IMR-90 (cell line): ENCODE results near the gene SLC38A4. TPM values are rescaled to one million over a fixed set of nuclear protein-coding genes. Genes with fewer than 3 reads are reported as not detected.

Experiments used
- ATAC-seq: fragments of 200-7000 bp; cut with Tn5 transposase; 2 replicates; pipeline ENCODE4 v1.9.1; 2020; ENCODE audit warnings: low read depth, mild to moderate bottlenecking, moderate library complexity
- BruUV-seq: library from RNA; stranded (reverse); fragments of 400-500 nt; replicated peaks from 2 replicates; lab custom pipeline; 2021; lab: Mats Ljungman, UMichigan
- CTCF ChIA-PET: fragments of 300-600 bp; formaldehyde crosslinking; extraction: SDS; loops from one replicate; lab custom pipeline; 2021; ENCODE audit warnings: antibody characterized with exemption; lab: Yijun Ruan, JAX
- POLR2A ChIA-PET: fragments of 300-600 bp; sonication (Branson Sonifier 250); formaldehyde crosslinking; loops from one replicate; lab custom pipeline; 2022; ENCODE audit warnings: antibody characterized with exemption; ENCODE audit not compliant: unreplicated experiment; lab: Charles Lee
- DNase-seq: peaks from one replicate; pipeline ENCODE4 v3.0.0; 2013
- H2AFZ ChIP-seq: replicated peaks from 2 replicates; pipeline ENCODE3; 2013; ENCODE audit warnings: low read length, mild to moderate bottlenecking; ENCODE audit not compliant: poor library complexity
- H2AK5ac ChIP-seq: 2 replicates; pipeline ENCODE4 v1.6.1; 2013; ENCODE audit warnings: low read depth, low read length, inconsistent platforms
- H2AK9ac ChIP-seq: replicated peaks from 2 replicates; pipeline ENCODE3; 2013; ENCODE audit warnings: mild to moderate bottlenecking, low read depth, low read length, moderate library complexity; ENCODE audit not compliant: poor library complexity
- H2BK120ac ChIP-seq: 2 replicates; pipeline ENCODE4 v1.6.1; 2013; ENCODE audit warnings: low read depth, low read length, inconsistent platforms
- H2BK15ac ChIP-seq: 3 replicates; pipeline ENCODE4 v1.6.1; 2013; ENCODE audit warnings: low read depth, low read length, inconsistent platforms
- H2BK20ac ChIP-seq: 2 replicates; pipeline ENCODE4 v1.6.1; 2013; ENCODE audit warnings: low read depth, mild to moderate bottlenecking, inconsistent platforms, low read length, moderate library complexity
- H2BK5ac ChIP-seq: 2 replicates; pipeline ENCODE4 v1.6.1; 2013; ENCODE audit warnings: mild to moderate bottlenecking, low read depth, low read length, inconsistent platforms; ENCODE audit not compliant: poor library complexity, severe bottlenecking
- H3K14ac ChIP-seq: replicated peaks from 2 replicates; pipeline ENCODE4 v1.6.1; 2013; ENCODE audit warnings: low read depth, low read length, inconsistent platforms
- H3K18ac ChIP-seq: 2 replicates; pipeline ENCODE4 v1.6.1; 2013; ENCODE audit warnings: low read depth, low read length, control low read depth
- H3K23ac ChIP-seq: 2 replicates; pipeline ENCODE4 v1.6.1; 2013; ENCODE audit warnings: low read depth, low read length, inconsistent platforms
- H3K27ac ChIP-seq: 2 replicates; pipeline ENCODE4 v1.5.1; 2013; ENCODE audit warnings: mild to moderate bottlenecking, control low read depth, low read length; ENCODE audit not compliant: insufficient read depth
- H3K27me3 ChIP-seq: 2 replicates; pipeline ENCODE4 v1.6.1; 2013; ENCODE audit warnings: low read length; ENCODE audit not compliant: control insufficient read depth, insufficient read depth
- H3K36me3 ChIP-seq: 2 replicates; pipeline ENCODE4 v1.6.1; 2013; ENCODE audit warnings: low read length, mixed read lengths; ENCODE audit not compliant: control insufficient read depth, insufficient read depth
- H3K4ac ChIP-seq: 2 replicates; pipeline ENCODE4 v1.6.1; 2013; ENCODE audit warnings: low read depth, low read length, inconsistent platforms
- H3K4me1 ChIP-seq: 2 replicates; pipeline ENCODE4 v1.6.1; 2013; ENCODE audit warnings: low read length, mixed read lengths; ENCODE audit not compliant: control insufficient read depth, insufficient read depth
- H3K4me2 ChIP-seq: 2 replicates; pipeline ENCODE4 v1.6.1; 2013; ENCODE audit warnings: low read depth, mild to moderate bottlenecking, control low read depth, low read length, moderate library complexity
- H3K4me3 ChIP-seq: 2 replicates; pipeline ENCODE4 v1.5.1; 2013; ENCODE audit warnings: low read depth, mild to moderate bottlenecking, control low read depth, low read length, moderate library complexity; ENCODE audit not compliant: insufficient read depth
- H3K56ac ChIP-seq: 2 replicates; pipeline ENCODE4 v1.6.1; 2013; ENCODE audit warnings: low read length, inconsistent platforms; ENCODE audit not compliant: insufficient read depth; ENCODE audit errors: extremely low read depth
- H3K79me1 ChIP-seq, 2 experiments: 2 replicates each; pipeline ENCODE4 v1.6.1; 2013; ENCODE audit warnings: low read length in 2 of 2, inconsistent platforms in 1 of 2, low read depth in 1 of 2
- H3K9ac ChIP-seq: 2 replicates; pipeline ENCODE4 v1.6.1; 2013; ENCODE audit warnings: low read depth, low read length, control low read depth
- H3K9me1 ChIP-seq: 2 replicates; pipeline ENCODE4 v1.6.1; 2013; ENCODE audit warnings: low read length, inconsistent platforms; ENCODE audit not compliant: insufficient read depth
- H3K9me3 ChIP-seq: 2 replicates; pipeline ENCODE4 v1.6.1; 2013; ENCODE audit warnings: low read length; ENCODE audit not compliant: control insufficient read depth, insufficient read depth
- H4K20me1 ChIP-seq: 2 replicates; pipeline ENCODE4 v1.6.1; 2013; ENCODE audit warnings: low read length, inconsistent platforms; ENCODE audit not compliant: insufficient read depth
- H4K5ac ChIP-seq: 2 replicates; pipeline ENCODE4 v1.6.1; 2013; ENCODE audit warnings: mild to moderate bottlenecking, low read depth, low read length, control low read depth
- H4K8ac ChIP-seq, 2 experiments: 2 replicates each; pipeline ENCODE4 v1.6.1; 2013; ENCODE audit warnings: low read depth in 2 of 2, low read length in 2 of 2, control low read depth in 1 of 2, inconsistent platforms in 1 of 2
- H4K91ac ChIP-seq: 2 replicates; pipeline ENCODE4 v1.6.1; 2013; ENCODE audit warnings: low read depth, low read length, inconsistent platforms; ENCODE audit not compliant: insufficient read depth
- BHLHE40 ChIP-seq: fragments of 150-350 bp; IDR thresholded peaks from 2 replicates; pipeline ENCODE4 v1.6.1; 2016; ENCODE audit warnings: mild to moderate bottlenecking, low read depth, low read length
- CEBPB ChIP-seq: IDR thresholded peaks from 2 replicates; pipeline ENCODE4 v1.6.1; 2012; ENCODE audit warnings: low read depth, low read length, improper control_type of control experiment
- CHD1 ChIP-seq: IDR thresholded peaks from 2 replicates; pipeline ENCODE4 v1.6.1; 2012; ENCODE audit warnings: low read depth, low read length, improper control_type of control experiment
- MAFK ChIP-seq: IDR thresholded peaks from 2 replicates; pipeline ENCODE4 v1.6.1; 2012; ENCODE audit warnings: low read depth, low read length, improper control_type of control experiment
- NFE2L2 ChIP-seq: fragments of 150-350 bp; IDR thresholded peaks from 2 replicates; pipeline ENCODE4 v1.6.1; 2016; ENCODE audit warnings: low read depth, mild to moderate bottlenecking, low read length
- POLR2A ChIP-seq: IDR thresholded peaks from 2 replicates; pipeline ENCODE4 v1.6.1; 2012; ENCODE audit warnings: mild to moderate bottlenecking, low read depth, low read length
- RAD21 ChIP-seq: IDR thresholded peaks from 2 replicates; pipeline ENCODE4 v1.6.1; 2012; ENCODE audit warnings: low read length, improper control_type of control experiment
- RCOR1 ChIP-seq: IDR thresholded peaks from 2 replicates; pipeline ENCODE4 v1.6.1; 2012; ENCODE audit warnings: mild to moderate bottlenecking, low read length, improper control_type of control experiment; ENCODE audit not compliant: insufficient replicate concordance
- RFX5 ChIP-seq: IDR thresholded peaks from 2 replicates; pipeline ENCODE4 v1.8.0; 2012; ENCODE audit warnings: low read depth, mild to moderate bottlenecking, low read length, moderate library complexity
- WGBS, 2 experiments: methylation state at CpG; one replicate each; pipeline versions ENCODE4 v1.1.5 to v1.1.7; 2013; ENCODE audit warnings: missing lambda C conversion rate in 2 of 2; ENCODE audit not compliant: insufficient read length in 1 of 2; ENCODE audit errors: extremely low coverage in 2 of 2; 5-methylcytosine and 5-hydroxymethylcytosine counted together
- dilution Hi-C: fragments of 300-500 bp; cut with HindIII; formaldehyde crosslinking; loops from one replicate; pipeline ENCODE4 v1.14.3; 2018; ENCODE audit warnings: low sequenced_read_pairs; ENCODE audit not compliant: unreplicated experiment
- in situ Hi-C: fragments of 300-500 bp; cut with MboI; formaldehyde crosslinking; loops from 3 replicates; pipeline ENCODE4 v1.14.3; 2019; ENCODE audit warnings: low sequenced_read_pairs, inconsistent platforms, mixed read lengths
- intact Hi-C: fragments of 100-400 bp; cut with micrococcal nuclease; formaldehyde crosslinking; loops from 2 replicates; pipeline ENCODE4 v1.10.0; 2022
- polyA plus RNA-seq, 3 experiments: library from polyadenylated mRNA; depleted of rRNA; stranded (reverse); fragments of >200 nt; gene quantifications; 2 replicates each; pipeline ENCODE4 v1.2.3, GENCODE V29; 2012; ENCODE audit warnings: low replicate concordance in 1 of 3
- total RNA-seq: library from RNA; depleted of rRNA; stranded (reverse); fragments of >200 nt; gene quantifications from 2 replicates; pipeline ENCODE4 v1.2.3, GENCODE V29; 2012
- TF ChIP-seq, protein P1 (sequence below): conservative IDR thresholded peaks from 2 replicates; pipeline ENCODE4 v1.5.1; 2012; ENCODE audit warnings: mild to moderate bottlenecking, low read depth, low read length, improper control_type of control experiment
- TF ChIP-seq, protein P2 (sequence below): fragments of 150-350 bp; IDR thresholded peaks from 2 replicates; pipeline ENCODE4 v1.6.1; 2016; ENCODE audit warnings: low read depth, mild to moderate bottlenecking, low read length, moderate library complexity, borderline replicate concordance
- TF ChIP-seq, protein P3 (sequence below): fragments of 150-350 bp; IDR thresholded peaks from 2 replicates; pipeline ENCODE4 v1.6.1; 2017; ENCODE audit warnings: mild to moderate bottlenecking, antibody characterized with exemption, low read length, low read depth

The SLC38A4 gene
- total and polyA plus RNA-seq, 2 of the 4 experiments (the other 2 are of a cell fraction) = 2.3 to 2.7 TPM

DNA sequence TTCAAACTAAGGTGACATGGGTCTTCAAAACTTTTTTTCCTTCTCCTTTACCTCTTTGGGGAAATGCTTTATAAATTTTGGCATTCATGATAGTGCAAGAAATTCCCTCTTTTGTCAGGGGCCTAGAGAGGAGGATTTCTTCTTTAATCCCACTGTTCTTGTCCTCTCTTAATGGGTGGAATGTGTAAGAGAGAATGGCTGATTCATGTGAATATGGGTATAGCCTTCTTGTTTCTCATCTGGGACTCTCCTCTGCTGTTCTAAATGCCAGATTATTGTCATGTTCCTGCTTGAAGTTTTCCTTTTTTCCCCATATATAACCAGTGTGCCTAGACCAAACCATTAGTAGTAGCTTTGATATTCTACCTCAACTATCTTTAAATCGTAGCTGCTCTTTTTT is 46.7 kb downstream of the SLC38A4 start:
- no peak overlapping the region for H2AFZ ChIP-seq
- no peaks in the 10 kb centered on the region for H3K79me1 ChIP-seq
- H3K4me1 ChIP-seq = peaks cover 8% of the 10 kb centered on the region
- no peaks in the 10 kb centered on the region for H3K36me3 ChIP-seq
- WGBS, 2 experiments = no CpG with 5 or more reads among the region's 1 CpG
- no peak for DNase-seq
- ChIA-PET POLR2A (no interaction called here), CTCF (no interaction called here)
- no peak overlapping the region for H4K91ac ChIP-seq
- H3K4me2 ChIP-seq = no peak overlapping the region
- no peak overlapping the region for H3K27ac ChIP-seq
- H2BK20ac ChIP-seq = no peak overlapping the region
- no peaks in the 10 kb centered on the region for H3K27me3 ChIP-seq
- H3K9me1 ChIP-seq = 0 out of 2 replicates have a peak, but pooled peaks cover 2% of the 10 kb centered on the region
- no peak overlapping the region for H3K18ac ChIP-seq
- dilution Hi-C loops (no loop called here), intact Hi-C loops (no loop called here), in situ Hi-C loops (no loop called here)
- no peaks in the 10 kb centered on the region for H4K20me1 ChIP-seq
- H3K56ac ChIP-seq = no peak overlapping the region
- H3K14ac ChIP-seq = no peak overlapping the region
- no peak overlapping the region for H2BK15ac ChIP-seq
- no peak overlapping the region for H2AK5ac ChIP-seq
- no peaks in the 10 kb centered on the region for H3K9me3 ChIP-seq
- no peak overlapping the region for H2AK9ac ChIP-seq
- no peak overlapping the region for H3K4me3 ChIP-seq
- no peak overlapping the region for H4K8ac ChIP-seq
- BruUV-seq = no TSS peak
- no peak overlapping the region for H3K23ac ChIP-seq
- ATAC-seq = no peak
- no peak overlapping the region for H2BK5ac ChIP-seq
- TF ChIP-seq, protein P1, sequence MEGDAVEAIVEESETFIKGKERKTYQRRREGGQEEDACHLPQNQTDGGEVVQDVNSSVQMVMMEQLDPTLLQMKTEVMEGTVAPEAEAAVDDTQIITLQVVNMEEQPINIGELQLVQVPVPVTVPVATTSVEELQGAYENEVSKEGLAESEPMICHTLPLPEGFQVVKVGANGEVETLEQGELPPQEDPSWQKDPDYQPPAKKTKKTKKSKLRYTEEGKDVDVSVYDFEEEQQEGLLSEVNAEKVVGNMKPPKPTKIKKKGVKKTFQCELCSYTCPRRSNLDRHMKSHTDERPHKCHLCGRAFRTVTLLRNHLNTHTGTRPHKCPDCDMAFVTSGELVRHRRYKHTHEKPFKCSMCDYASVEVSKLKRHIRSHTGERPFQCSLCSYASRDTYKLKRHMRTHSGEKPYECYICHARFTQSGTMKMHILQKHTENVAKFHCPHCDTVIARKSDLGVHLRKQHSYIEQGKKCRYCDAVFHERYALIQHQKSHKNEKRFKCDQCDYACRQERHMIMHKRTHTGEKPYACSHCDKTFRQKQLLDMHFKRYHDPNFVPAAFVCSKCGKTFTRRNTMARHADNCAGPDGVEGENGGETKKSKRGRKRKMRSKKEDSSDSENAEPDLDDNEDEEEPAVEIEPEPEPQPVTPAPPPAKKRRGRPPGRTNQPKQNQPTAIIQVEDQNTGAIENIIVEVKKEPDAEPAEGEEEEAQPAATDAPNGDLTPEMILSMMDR = no peak
- TF ChIP-seq RCOR1 = no peak
- TF ChIP-seq, protein P2, sequence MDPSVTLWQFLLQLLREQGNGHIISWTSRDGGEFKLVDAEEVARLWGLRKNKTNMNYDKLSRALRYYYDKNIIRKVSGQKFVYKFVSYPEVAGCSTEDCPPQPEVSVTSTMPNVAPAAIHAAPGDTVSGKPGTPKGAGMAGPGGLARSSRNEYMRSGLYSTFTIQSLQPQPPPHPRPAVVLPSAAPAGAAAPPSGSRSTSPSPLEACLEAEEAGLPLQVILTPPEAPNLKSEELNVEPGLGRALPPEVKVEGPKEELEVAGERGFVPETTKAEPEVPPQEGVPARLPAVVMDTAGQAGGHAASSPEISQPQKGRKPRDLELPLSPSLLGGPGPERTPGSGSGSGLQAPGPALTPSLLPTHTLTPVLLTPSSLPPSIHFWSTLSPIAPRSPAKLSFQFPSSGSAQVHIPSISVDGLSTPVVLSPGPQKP = no peak
- no peak for TF ChIP-seq MAFK
- TF ChIP-seq RAD21 = no peak
- TF ChIP-seq NFE2L2 = no peak
- TF ChIP-seq CEBPB = no peak
- TF ChIP-seq POLR2A = no peak
- TF ChIP-seq RFX5 = no peak
- TF ChIP-seq CHD1 = no peak
- TF ChIP-seq BHLHE40 = no peak
- TF ChIP-seq, protein P3, sequence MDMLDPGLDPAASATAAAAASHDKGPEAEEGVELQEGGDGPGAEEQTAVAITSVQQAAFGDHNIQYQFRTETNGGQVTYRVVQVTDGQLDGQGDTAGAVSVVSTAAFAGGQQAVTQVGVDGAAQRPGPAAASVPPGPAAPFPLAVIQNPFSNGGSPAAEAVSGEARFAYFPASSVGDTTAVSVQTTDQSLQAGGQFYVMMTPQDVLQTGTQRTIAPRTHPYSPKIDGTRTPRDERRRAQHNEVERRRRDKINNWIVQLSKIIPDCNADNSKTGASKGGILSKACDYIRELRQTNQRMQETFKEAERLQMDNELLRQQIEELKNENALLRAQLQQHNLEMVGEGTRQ = no peak
- H3K9ac ChIP-seq = no peak overlapping the region
- H2BK120ac ChIP-seq = no peak overlapping the region
- no peak overlapping the region for H4K5ac ChIP-seq
- no peak overlapping the region for H3K4ac ChIP-seq
